Skeletal muscle tissue (tissue), 2 donors: Measurements from ENCODE around the gene PRDM15. TPM values are rescaled to one million over a fixed set of nuclear protein-coding genes. Genes with fewer than 3 reads are reported as not detected.

Source experiments
- small RNA-seq: library from RNA; depleted of rRNA; stranded (forward); fragments of <200 nt; gene quantifications from one replicate; pipeline ENCODE3, GENCODE V24; 2014
- total RNA-seq: library from RNA; depleted of rRNA; stranded (reverse); fragments of >200 nt; gene quantifications from one replicate; pipeline ENCODE4 v1.2.3, GENCODE V29; 2014

PRDM15 gene
- total RNA-seq, 1 donor from 2014 or later = 2.6 TPM

Small RNA genes within 50 kb of the gene (small RNA-seq; reads per million reads assigned to genes)
- gene RF00334 = not detected

Other genes starting within 250 kb of the PRDM15 start
- gene RIPK4, start 112.3 kb downstream of the PRDM15 start, total RNA-seq = under 0.01 TPM
- gene C2CD2, start 74.7 kb upstream of the PRDM15 start, total RNA-seq = 7.3 TPM
- 3.7 TPM for gene ZBTB21, start 131.0 kb upstream of the PRDM15 start, total RNA-seq
- gene UMODL1, start 192.0 kb upstream of the PRDM15 start, total RNA-seq = not detected